BLaER1 (cell line): ENCODE results near the gene DNAH9.

Source experiments
- H3K27ac ChIP-seq: shearing (Covaris generic); formaldehyde crosslinking; 2 replicates; pipeline ENCODE4 v1.8.1; 2022
- H3K27me3 ChIP-seq: shearing (Covaris generic); formaldehyde crosslinking; 2 replicates; pipeline ENCODE4 v1.8.1; 2022
- H3K36me3 ChIP-seq: shearing (Covaris generic); formaldehyde crosslinking; 2 replicates; pipeline ENCODE4 v1.8.1; 2022
- H3K4me1 ChIP-seq: shearing (Covaris generic); formaldehyde crosslinking; 2 replicates; pipeline ENCODE4 v1.8.1; 2022
- H3K4me2 ChIP-seq: shearing (Covaris generic); formaldehyde crosslinking; 2 replicates; pipeline ENCODE4 v1.8.1; 2022
- H3K4me3 ChIP-seq: shearing (Covaris generic); formaldehyde crosslinking; 2 replicates; pipeline ENCODE4 v1.8.1; 2022
- H3K9ac ChIP-seq: shearing (Covaris generic); formaldehyde crosslinking; 2 replicates; pipeline ENCODE4 v1.8.1; 2022
- H3K9me3 ChIP-seq: shearing (Covaris generic); formaldehyde crosslinking; 2 replicates; pipeline ENCODE4 v1.8.1; 2022
- H4K20me1 ChIP-seq: shearing (Covaris generic); formaldehyde crosslinking; 2 replicates; pipeline ENCODE4 v1.8.1; 2022
- Cebpa-rat ChIP-seq: shearing (Covaris generic); IDR thresholded peaks from 2 replicates; pipeline ENCODE4 v1.8.1; 2022

The DNAH9 gene

GRCh38 chr17:11780621-11781020 is 182.4 kb downstream of the DNAH9 start:
- no peaks in the 10 kb centered on the region for H3K9me3 ChIP-seq
- peaks cover 14% of the 10 kb centered on the region for H3K4me1 ChIP-seq
- H3K9ac ChIP-seq: no peak overlapping the region
- no peaks in the 10 kb centered on the region for H3K27me3 ChIP-seq
- H4K20me1 ChIP-seq: no peaks in the 10 kb centered on the region
- H3K27ac ChIP-seq: no peak overlapping the region
- TF ChIP-seq Cebpa-rat: no peak
- H3K4me2 ChIP-seq: peak overlapping the region; percentile 50
- H3K36me3 ChIP-seq: no peaks in the 10 kb centered on the region
- no peak overlapping the region for H3K4me3 ChIP-seq

DNA sequence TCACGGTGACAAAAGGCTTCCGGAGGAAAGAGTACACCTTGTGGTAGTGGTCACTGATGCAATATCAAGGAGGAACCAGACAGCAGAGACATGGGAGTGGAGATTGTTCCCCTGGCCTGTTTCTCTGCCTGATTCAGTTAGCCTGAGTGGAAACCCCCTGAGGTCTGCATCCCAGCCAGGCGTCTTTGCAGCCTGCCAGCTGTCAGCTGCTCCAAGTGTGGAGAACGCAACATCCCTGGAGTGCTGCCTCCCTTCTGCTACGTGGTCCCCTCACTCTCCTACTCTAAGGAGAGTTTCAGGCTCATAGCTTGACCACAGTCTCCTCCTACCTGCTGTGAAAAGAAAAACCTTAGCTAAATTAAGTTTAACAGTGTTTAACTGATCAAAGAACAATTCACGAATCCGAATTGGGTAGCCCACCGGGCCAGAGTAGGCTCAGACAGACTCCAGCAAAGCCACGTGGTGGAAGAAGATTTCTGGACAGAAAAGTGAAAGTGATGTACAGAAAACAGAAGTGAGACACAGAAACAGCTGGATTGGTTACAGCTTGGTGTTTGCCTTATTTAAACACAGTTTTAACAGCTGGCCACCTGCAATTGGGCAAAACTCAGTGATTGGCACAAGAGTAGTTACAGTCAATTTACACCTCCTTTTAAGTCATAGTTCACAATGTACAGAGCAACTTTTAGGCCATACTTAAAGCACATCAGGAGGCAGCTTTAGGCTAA is 188.6 kb downstream of the DNAH9 start:
- no peak for TF ChIP-seq Cebpa-rat
- Histone ChIP-seq H3K4me3 (no peak overlapping the region), H3K9me3 (peaks cover 11% of the 10 kb centered on the region)

GRCh38 chr17:11795906-11796305 is 197.6 kb downstream of the DNAH9 start:
- Histone ChIP-seq H3K4me2 (no peak overlapping the region), H3K27ac (no peak overlapping the region), H3K4me1 (no peaks in the 10 kb centered on the region), H3K36me3 (no peaks in the 10 kb centered on the region), H3K4me3 (no peak overlapping the region), H3K9ac (no peak overlapping the region), H3K9me3 (peaks cover 5% of the 10 kb centered on the region; the same call in 1 of the 2 replicates), H3K27me3 (no peaks in the 10 kb centered on the region), H4K20me1 (no peaks in the 10 kb centered on the region)
- TF ChIP-seq Cebpa-rat: no peak

More for the DNA sequence above, 188.6 kb downstream of the DNAH9 start:
- no peaks in the 10 kb centered on the region for H4K20me1 ChIP-seq
- H3K9ac ChIP-seq: no peak overlapping the region
- H3K4me1 ChIP-seq: peaks cover 10% of the 10 kb centered on the region; the same call in 1 of the 2 replicates
- peak overlapping the region; percentile 10; the same call in 1 of the 2 replicates for H3K4me2 ChIP-seq
- H3K27ac ChIP-seq: peak overlapping the region; percentile 5; the same call in 1 of the 2 replicates
- no peaks in the 10 kb centered on the region for H3K36me3 ChIP-seq
- no peaks in the 10 kb centered on the region for H3K27me3 ChIP-seq

GRCh38 chr17:11797803-11798202 is 199.5 kb downstream of the DNAH9 start:
- Histone ChIP-seq H3K4me1 (no peaks in the 10 kb centered on the region), H3K36me3 (no peaks in the 10 kb centered on the region), H3K4me2 (no peak overlapping the region), H3K27ac (no peak overlapping the region), H4K20me1 (no peaks in the 10 kb centered on the region), H3K9me3 (peaks cover 5% of the 10 kb centered on the region; the same call in 1 of the 2 replicates), H3K4me3 (no peak overlapping the region), H3K9ac (no peak overlapping the region), H3K27me3 (no peaks in the 10 kb centered on the region)
- TF ChIP-seq Cebpa-rat: no peak

- H3K9me3 ChIP-seq: no peaks in the 10 kb centered on the region
- no peaks in the 10 kb centered on the region for H3K4me1 ChIP-seq
- TF ChIP-seq Cebpa-rat: no peak
- H3K36me3 ChIP-seq: no peaks in the 10 kb centered on the region
- no peaks in the 10 kb centered on the region for H4K20me1 ChIP-seq
- no peak overlapping the region for H3K4me2 ChIP-seq
- no peaks in the 10 kb centered on the region for H3K27me3 ChIP-seq
- H3K4me3 ChIP-seq: no peak overlapping the region
- H3K9ac ChIP-seq: no peak overlapping the region
- no peak overlapping the region for H3K27ac ChIP-seq
These were observed 205.1 kb downstream of the DNAH9 start for GRCh38 chr17:11803231-11803969.

- no peaks in the 10 kb centered on the region for H4K20me1 ChIP-seq
- H3K9ac ChIP-seq: no peak overlapping the region
- H3K27ac ChIP-seq: no peak overlapping the region
- H3K27me3 ChIP-seq: no peaks in the 10 kb centered on the region
- H3K4me1 ChIP-seq: no peaks in the 10 kb centered on the region
- no peak for TF ChIP-seq Cebpa-rat
- H3K4me2 ChIP-seq: no peak overlapping the region
- H3K9me3 ChIP-seq: no peaks in the 10 kb centered on the region
- H3K36me3 ChIP-seq: no peaks in the 10 kb centered on the region
- no peak overlapping the region for H3K4me3 ChIP-seq
These were observed 206.9 kb downstream of the DNAH9 start for GRCh38 chr17:11805138-11805537.

- H3K4me2 ChIP-seq: no peak overlapping the region
- H3K9me3 ChIP-seq: no peaks in the 10 kb centered on the region
- H3K4me1 ChIP-seq: no peaks in the 10 kb centered on the region
- H3K36me3 ChIP-seq: no peaks in the 10 kb centered on the region
- no peak overlapping the region for H3K4me3 ChIP-seq
- H3K27ac ChIP-seq: no peak overlapping the region
- H3K9ac ChIP-seq: no peak overlapping the region
- TF ChIP-seq Cebpa-rat: no peak
- no peaks in the 10 kb centered on the region for H4K20me1 ChIP-seq
- no peaks in the 10 kb centered on the region for H3K27me3 ChIP-seq
These were observed 207.7 kb downstream of the DNAH9 start for GRCh38 chr17:11805952-11806351.

DNA sequence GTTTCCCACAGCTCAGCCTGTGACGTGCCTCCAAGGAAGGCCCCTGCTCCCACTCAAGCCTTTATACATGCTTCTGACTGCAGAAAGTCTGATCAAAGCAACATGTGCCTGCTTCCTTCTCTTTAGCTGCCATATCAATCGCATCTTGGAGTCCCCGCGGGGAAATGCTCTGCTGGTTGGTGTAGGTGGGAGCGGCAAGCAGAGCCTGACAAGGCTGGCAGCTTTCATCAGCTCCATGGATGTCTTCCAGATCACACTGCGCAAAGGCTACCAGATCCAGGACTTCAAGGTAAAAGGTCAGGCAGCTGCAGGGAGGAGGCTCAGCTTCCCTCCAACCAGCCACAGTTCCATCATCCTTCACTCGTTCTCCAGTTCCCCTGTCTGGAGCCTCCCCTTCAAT is 209.3 kb downstream of the DNAH9 start:
- Histone ChIP-seq H3K27ac (no peak overlapping the region), H3K9me3 (no peaks in the 10 kb centered on the region), H3K4me3 (no peak overlapping the region), H3K4me1 (no peaks in the 10 kb centered on the region), H3K4me2 (no peak overlapping the region), H3K9ac (no peak overlapping the region), H3K27me3 (no peaks in the 10 kb centered on the region), H4K20me1 (no peaks in the 10 kb centered on the region), H3K36me3 (no peaks in the 10 kb centered on the region)
- no peak for TF ChIP-seq Cebpa-rat

GRCh38 chr17:11813278-11813677 is 215.0 kb downstream of the DNAH9 start:
- no peaks in the 10 kb centered on the region for H3K9me3 ChIP-seq
- no peak overlapping the region for H3K9ac ChIP-seq
- no peaks in the 10 kb centered on the region for H3K27me3 ChIP-seq
- no peak for TF ChIP-seq Cebpa-rat
- H3K4me2 ChIP-seq: no peak overlapping the region
- H3K27ac ChIP-seq: no peak overlapping the region
- H3K4me1 ChIP-seq: peaks cover 11% of the 10 kb centered on the region
- H3K36me3 ChIP-seq: no peaks in the 10 kb centered on the region
- H3K4me3 ChIP-seq: no peak overlapping the region
- no peaks in the 10 kb centered on the region for H4K20me1 ChIP-seq

DNA sequence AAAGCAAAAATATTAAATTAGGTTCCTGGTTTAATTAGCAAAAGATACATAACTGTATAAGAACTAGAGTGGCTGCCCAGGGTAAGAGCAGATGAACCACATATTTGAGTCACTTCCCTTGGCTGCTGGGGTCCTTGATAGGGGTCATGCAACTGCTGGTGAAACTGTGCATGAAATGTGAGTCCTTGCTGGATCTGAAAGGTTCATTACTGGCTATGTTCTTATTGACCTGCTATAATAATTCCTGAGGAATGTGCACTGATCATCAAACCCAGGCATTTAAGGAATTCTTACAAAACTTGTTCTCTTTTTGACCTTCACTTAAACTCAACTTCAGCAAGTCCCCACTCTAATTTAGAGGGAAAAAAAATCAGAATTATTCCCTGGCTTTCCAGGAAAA is 215.6 kb downstream of the DNAH9 start:
- no peak overlapping the region for H3K27ac ChIP-seq
- H3K4me3 ChIP-seq: no peak overlapping the region
- H3K4me2 ChIP-seq: no peak overlapping the region
- no peaks in the 10 kb centered on the region for H3K27me3 ChIP-seq
- no peaks in the 10 kb centered on the region for H3K9me3 ChIP-seq
- H4K20me1 ChIP-seq: no peaks in the 10 kb centered on the region
- no peaks in the 10 kb centered on the region for H3K36me3 ChIP-seq
- peaks cover 11% of the 10 kb centered on the region for H3K4me1 ChIP-seq
- H3K9ac ChIP-seq: no peak overlapping the region
- no peak for TF ChIP-seq Cebpa-rat
